ENCODE data around the gene SLC7A9. TPM values are rescaled to one million over a fixed set of nuclear protein-coding genes. Genes with fewer than 3 reads are reported as not detected.
"Not testable (repeated sequence)": the region's sequence is repeated elsewhere in the genome, so short reads cannot be mapped to it uniquely, and the experiment has no call there.

The SLC7A9 gene
- total RNA-seq, 1 donor from 2014 or later = not detected

DNA sequence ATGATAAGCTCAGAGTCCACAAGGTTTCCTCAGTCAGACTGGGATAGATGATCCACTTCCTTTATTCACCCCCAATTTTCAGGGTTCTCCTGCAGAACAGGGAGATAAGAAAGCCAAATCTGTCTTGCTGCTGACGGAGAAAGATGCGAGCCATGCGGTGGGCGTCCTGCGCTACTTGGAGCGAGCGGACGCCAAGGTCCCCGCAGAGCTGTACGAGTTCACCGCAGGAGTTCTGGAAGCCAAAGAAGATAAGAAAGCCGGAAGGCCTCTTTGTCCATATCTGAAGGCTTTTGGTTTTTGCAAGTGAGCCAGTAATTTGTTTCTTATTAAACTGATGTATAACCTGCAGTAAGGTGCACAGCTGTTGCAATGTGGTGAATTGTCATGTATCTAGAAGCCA lies 66.7 kb downstream of the SLC7A9 start:
- no peak for DNase-seq (ENCODE audit: low spot score)

DNA sequence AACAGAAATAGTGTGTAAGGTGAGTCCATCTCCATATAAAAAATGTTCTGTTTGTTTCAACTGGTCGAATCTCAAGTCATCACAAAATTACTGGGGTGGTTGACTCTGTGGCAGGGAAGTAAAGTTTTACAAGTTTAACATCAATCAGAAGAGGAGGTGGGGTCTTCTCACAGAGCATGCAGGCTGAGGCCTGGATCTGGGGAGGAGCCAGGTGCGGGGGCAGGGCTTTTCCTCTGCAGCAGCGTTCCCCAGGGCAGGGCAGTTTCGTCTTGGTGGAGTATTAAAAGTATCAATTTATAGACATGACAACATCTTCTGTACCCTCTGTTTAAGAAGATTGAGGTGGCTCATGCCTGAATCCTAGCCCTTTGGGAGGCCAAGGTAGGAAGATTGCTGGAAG lies 68.8 kb downstream of the SLC7A9 start:
- no peak for DNase-seq (ENCODE audit: low spot score)

GRCh38 chr19:32800191-32800590 lies 69.4 kb downstream of the SLC7A9 start:
- no peak for DNase-seq (ENCODE audit: low spot score)

DNA sequence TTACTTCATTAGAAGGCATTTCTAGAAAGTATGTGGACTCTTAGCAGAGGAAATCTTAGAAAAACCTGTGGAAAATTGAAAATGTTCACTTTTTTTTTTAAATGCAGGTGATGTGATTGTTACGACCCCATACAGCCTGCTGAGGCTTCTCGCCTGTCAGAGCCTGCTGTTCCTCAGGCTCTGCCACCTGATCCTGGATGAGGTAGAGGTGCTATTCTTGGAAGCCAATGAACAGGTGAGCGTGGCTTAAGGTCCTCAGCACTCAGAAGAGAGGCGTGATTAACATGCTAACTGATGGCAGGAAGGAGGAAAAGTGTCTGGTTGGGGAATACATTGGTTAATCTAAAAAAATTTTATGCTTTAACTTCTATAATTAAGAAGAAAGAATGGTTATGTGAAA lies 71.4 kb downstream of the SLC7A9 start:
- DNase-seq (ENCODE audit: low spot score) = no peak

GRCh38 chr19:32789429-32789828 lies 80.1 kb downstream of the SLC7A9 start:
- no peak for DNase-seq (ENCODE audit: low spot score)

- not testable (repeated sequence) for DNase-seq (ENCODE audit: low spot score)
Measured at GRCh38 chr19:32787895-32788294, 81.7 kb downstream of the SLC7A9 start.

DNA sequence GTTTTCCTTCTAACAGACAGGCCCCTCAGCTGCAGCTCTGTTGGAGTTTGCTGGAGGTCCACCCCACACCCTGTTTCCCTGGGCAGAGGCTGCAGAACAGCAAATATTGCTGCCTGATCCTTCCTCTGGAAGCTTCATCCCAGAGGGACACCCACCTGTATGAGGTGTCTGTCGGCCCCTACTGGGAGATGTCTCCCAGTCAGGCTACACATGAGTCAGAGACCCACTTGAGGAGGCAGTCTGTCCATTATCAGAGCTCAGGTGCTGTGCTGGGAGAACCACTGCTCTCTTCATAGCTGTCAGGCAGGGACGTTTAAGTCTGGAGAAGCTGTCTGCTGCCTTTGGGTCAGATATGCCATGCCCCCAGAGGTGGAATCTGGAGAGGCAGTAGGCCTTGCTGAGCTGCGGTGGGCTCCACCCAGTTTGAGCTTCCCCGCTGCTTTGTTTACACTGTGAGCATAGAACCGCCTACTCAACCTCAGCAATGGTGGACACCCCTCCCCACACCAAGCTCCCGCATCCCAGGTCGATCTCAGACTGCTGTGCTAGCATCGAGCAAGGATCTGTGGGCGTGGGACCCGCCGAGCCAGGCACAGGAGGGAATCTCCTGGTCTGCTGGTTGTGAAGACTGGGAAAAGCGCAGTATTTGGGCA lies 82.3 kb downstream of the SLC7A9 start:
- DNase-seq (ENCODE audit: low spot score) = not testable (repeated sequence)

GRCh38 chr19:32782089-32782488 lies 87.5 kb downstream of the SLC7A9 start:
- not testable (repeated sequence) for DNase-seq (ENCODE audit: low spot score)

DNA sequence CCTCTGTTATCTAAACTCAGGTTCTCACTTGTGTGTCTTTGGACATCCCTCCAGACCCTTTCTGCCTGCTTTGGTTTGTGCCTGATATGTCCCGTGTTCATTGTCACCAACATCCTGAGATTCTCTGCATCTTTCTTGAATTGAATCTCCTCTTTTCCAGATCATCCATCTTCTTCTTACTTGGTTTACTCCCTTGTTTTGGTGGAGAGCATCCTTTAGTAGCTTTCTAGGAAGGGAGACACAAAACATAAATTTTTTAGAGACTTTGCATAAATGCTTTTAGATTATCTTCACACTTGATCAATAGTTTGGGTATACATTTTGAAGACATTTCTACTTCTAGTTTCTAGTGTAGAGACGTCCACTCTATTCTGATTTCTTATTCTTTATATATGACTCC lies 88.3 kb downstream of the SLC7A9 start:
- DNase-seq (ENCODE audit: low spot score) = no peak

Other genes starting within 250 kb of the SLC7A9 start
- gene ANKRD27, start 194.6 kb downstream of the SLC7A9 start, total RNA-seq (ENCODE audit: insufficient read depth, low replicate concordance) = 26.0 TPM
- 0.96 TPM for gene RGS9BP, start 193.9 kb downstream of the SLC7A9 start, total RNA-seq (ENCODE audit: insufficient read depth, low replicate concordance)
- gene NUDT19, start 177.9 kb downstream of the SLC7A9 start, total RNA-seq (ENCODE audit: insufficient read depth, low replicate concordance) = 4.1 TPM
- 0.48 TPM for gene TDRD12, start 150.0 kb downstream of the SLC7A9 start, total RNA-seq (ENCODE audit: insufficient read depth, low replicate concordance)
- 5.8 TPM for gene CEP89, start 102.2 kb upstream of the SLC7A9 start, total RNA-seq (ENCODE audit: insufficient read depth, low replicate concordance)
- gene FAAP24, start 102.5 kb upstream of the SLC7A9 start, total RNA-seq (ENCODE audit: insufficient read depth, low replicate concordance) = 0.96 TPM
- gene RHPN2, start 195.1 kb upstream of the SLC7A9 start, total RNA-seq (ENCODE audit: insufficient read depth, low replicate concordance) = 4.1 TPM
- gene GPATCH1, start 211.4 kb upstream of the SLC7A9 start, total RNA-seq (ENCODE audit: insufficient read depth, low replicate concordance) = 13.7 TPM

Data from umbilical cord (tissue), 2 donors.